GM12891 (cell line): Measurements from ENCODE around the gene DCLK1.

Source experiments
- DNase-seq: peaks from one replicate; pipeline ENCODE4 v3.0.0; 2011; ENCODE audit warnings: low spot score; ENCODE audit not compliant: insufficient read length
- FAIRE-seq: peaks from 2 replicates; lab custom pipeline; 2011; peaks lifted over from hg19 to GRCh38; lab: Jason Lieb, UNC
- PAX5 ChIP-seq: IDR thresholded peaks from 2 replicates; pipeline ENCODE4 v1.6.1; 2011; ENCODE audit warnings: low read length, moderate library complexity, mild to moderate bottlenecking; ENCODE audit not compliant: insufficient read depth, severe bottlenecking
- POLR2A ChIP-seq: IDR thresholded peaks from 2 replicates; pipeline ENCODE4 v1.6.1; 2011; ENCODE audit warnings: low read depth, low read length, control low read depth
- POLR2AphosphoS5 ChIP-seq: IDR thresholded peaks from 2 replicates; pipeline ENCODE4 v1.6.1; 2011; ENCODE audit warnings: low read depth, low read length, control low read depth
- POU2F2 ChIP-seq: IDR thresholded peaks from 2 replicates; pipeline ENCODE4 v1.6.1; 2011; ENCODE audit warnings: low read depth, mild to moderate bottlenecking, control low read depth, low read length, moderate library complexity
- SPI1 ChIP-seq: IDR thresholded peaks from 2 replicates; pipeline ENCODE4 v1.6.1; 2011; ENCODE audit warnings: low read depth, low read length, control low read depth
- TAF1 ChIP-seq: IDR thresholded peaks from 2 replicates; pipeline ENCODE4 v1.6.1; 2011; ENCODE audit warnings: low read depth, low read length, control low read depth

DCLK1 gene

GRCh38 chr13:35796623-35797022, 334.6 kb downstream of the DCLK1 start:
- FAIRE-seq (no peak), DNase-seq (no peak)
- TF ChIP-seq POLR2AphosphoS5 (no peak), TAF1 (no peak), POU2F2 (no peak), SPI1 (no peak), POLR2A (no peak), PAX5 (no peak)

- no peak for TF ChIP-seq PAX5
- TF ChIP-seq TAF1, result no peak
- TF ChIP-seq POLR2AphosphoS5, result no peak
- no peak for TF ChIP-seq POLR2A
- no peak for TF ChIP-seq POU2F2
- TF ChIP-seq SPI1, result no peak
- FAIRE-seq, result no peak
Measured at GRCh38 chr13:35794734-35795389, 336.3 kb downstream of the DCLK1 start.

DNA sequence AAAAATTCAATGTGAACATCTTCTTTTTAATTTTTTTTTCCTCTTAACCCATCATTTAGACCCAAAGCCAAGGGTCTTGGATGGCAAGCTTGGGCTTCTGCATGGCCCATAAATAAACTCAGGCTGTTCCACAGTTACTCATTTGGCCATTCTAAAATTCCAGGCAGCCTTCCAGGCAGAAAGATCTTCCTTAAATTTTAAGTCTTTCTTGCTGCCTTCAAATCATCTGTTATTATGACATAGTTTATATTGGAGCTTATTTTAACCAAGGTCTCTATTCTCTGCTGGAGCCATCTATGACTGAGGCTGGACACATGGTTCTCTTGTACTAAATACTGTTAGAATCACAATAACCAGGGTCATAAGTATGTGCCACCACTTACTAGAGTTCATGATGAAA, 337.4 kb downstream of the DCLK1 start:
- DNase-seq (no peak), FAIRE-seq (no peak)
- TF ChIP-seq POLR2AphosphoS5 (no peak), SPI1 (no peak), POU2F2 (no peak), TAF1 (no peak), PAX5 (no peak), POLR2A (no peak)

More at GRCh38 chr13:35794734-35795389, 336.3 kb downstream of the DCLK1 start:
- DNase-seq, result no peak

DNA sequence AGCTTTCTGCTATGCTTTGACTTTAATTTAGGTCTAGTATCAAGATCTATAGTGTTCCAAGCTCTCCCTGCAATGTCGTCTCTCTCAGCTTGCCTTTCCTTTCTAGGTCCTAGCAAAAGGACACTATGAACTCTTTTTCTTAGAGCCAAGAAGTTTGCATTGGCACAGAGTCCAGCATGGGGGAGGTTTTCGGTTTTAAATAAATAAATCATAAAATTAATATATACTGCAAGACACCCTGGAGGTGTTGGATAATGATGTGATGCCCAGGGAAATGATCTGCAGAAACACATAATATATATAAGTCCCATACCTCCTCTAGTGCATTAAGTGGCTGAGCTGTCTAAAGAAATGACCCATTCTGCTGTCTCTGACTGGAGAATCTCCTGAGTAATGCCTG, 338.3 kb downstream of the DCLK1 start:
- DNase-seq (no peak), FAIRE-seq (no peak)
- no peak for TF ChIP-seq SPI1
- no peak for TF ChIP-seq TAF1
- TF ChIP-seq POLR2A, result no peak
- no peak for TF ChIP-seq PAX5
- TF ChIP-seq POU2F2, result no peak
- no peak for TF ChIP-seq POLR2AphosphoS5

GRCh38 chr13:35792021-35792420, 339.2 kb downstream of the DCLK1 start:
- DNase-seq, result no peak
- TF ChIP-seq SPI1, result no peak
- no peak for TF ChIP-seq POU2F2
- TF ChIP-seq POLR2A, result no peak
- no peak for TF ChIP-seq PAX5
- no peak for TF ChIP-seq TAF1
- no peak for TF ChIP-seq POLR2AphosphoS5
- no peak for FAIRE-seq

GRCh38 chr13:35791184-35791851, 339.9 kb downstream of the DCLK1 start:
- DNase-seq (no peak), FAIRE-seq (no peak)
- TF ChIP-seq PAX5, result no peak
- TF ChIP-seq POU2F2, result no peak
- TF ChIP-seq POLR2AphosphoS5, result no peak
- no peak for TF ChIP-seq POLR2A
- TF ChIP-seq SPI1, result no peak
- TF ChIP-seq TAF1, result no peak

GRCh38 chr13:35789335-35790165, 341.6 kb downstream of the DCLK1 start:
- DNase-seq (no peak), FAIRE-seq (no peak)
- TF ChIP-seq TAF1, result no peak
- no peak for TF ChIP-seq SPI1
- TF ChIP-seq POLR2A, result no peak
- TF ChIP-seq POU2F2, result no peak
- TF ChIP-seq POLR2AphosphoS5, result no peak
- no peak for TF ChIP-seq PAX5

GRCh38 chr13:35787937-35788336, 343.2 kb downstream of the DCLK1 start:
- TF ChIP-seq SPI1 (no peak), POU2F2 (no peak), PAX5 (no peak), POLR2AphosphoS5 (no peak), POLR2A (no peak), TAF1 (no peak)
- FAIRE-seq, result no peak
- no peak for DNase-seq
